SU-DHL-6 (cell line): Measurements from ENCODE around the gene POT1.

Source experiments
- EZH2phosphoT487 ChIP-seq: fragments of 200-600 bp; sonication (generic), shearing (Covaris generic); conservative IDR thresholded peaks from 2 replicates; pipeline ENCODE4 v1.6.1; 2018; ENCODE audit warnings: mild to moderate bottlenecking, antibody characterized with exemption, low read length, moderate library complexity, mixed read lengths
- TF ChIP-seq, protein P1 (sequence below): fragments of 200-600 bp; sonication (generic); IDR thresholded peaks from one replicate; pipeline ENCODE4 v1.5.1; 2017; ENCODE audit warnings: antibody characterized with exemption, mild to moderate bottlenecking, low read length, moderate library complexity; ENCODE audit not compliant: insufficient read depth, poor library complexity, severe bottlenecking

- TF ChIP-seq, protein P1, sequence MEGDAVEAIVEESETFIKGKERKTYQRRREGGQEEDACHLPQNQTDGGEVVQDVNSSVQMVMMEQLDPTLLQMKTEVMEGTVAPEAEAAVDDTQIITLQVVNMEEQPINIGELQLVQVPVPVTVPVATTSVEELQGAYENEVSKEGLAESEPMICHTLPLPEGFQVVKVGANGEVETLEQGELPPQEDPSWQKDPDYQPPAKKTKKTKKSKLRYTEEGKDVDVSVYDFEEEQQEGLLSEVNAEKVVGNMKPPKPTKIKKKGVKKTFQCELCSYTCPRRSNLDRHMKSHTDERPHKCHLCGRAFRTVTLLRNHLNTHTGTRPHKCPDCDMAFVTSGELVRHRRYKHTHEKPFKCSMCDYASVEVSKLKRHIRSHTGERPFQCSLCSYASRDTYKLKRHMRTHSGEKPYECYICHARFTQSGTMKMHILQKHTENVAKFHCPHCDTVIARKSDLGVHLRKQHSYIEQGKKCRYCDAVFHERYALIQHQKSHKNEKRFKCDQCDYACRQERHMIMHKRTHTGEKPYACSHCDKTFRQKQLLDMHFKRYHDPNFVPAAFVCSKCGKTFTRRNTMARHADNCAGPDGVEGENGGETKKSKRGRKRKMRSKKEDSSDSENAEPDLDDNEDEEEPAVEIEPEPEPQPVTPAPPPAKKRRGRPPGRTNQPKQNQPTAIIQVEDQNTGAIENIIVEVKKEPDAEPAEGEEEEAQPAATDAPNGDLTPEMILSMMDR, result no peak
- TF ChIP-seq EZH2phosphoT487, result no peak
Measured at GRCh38 chr7:124777268-124777667, 152.4 kb downstream of the POT1 start.
